ENCODE results near the gene RAPGEF3.

RAPGEF3 gene

DNA sequence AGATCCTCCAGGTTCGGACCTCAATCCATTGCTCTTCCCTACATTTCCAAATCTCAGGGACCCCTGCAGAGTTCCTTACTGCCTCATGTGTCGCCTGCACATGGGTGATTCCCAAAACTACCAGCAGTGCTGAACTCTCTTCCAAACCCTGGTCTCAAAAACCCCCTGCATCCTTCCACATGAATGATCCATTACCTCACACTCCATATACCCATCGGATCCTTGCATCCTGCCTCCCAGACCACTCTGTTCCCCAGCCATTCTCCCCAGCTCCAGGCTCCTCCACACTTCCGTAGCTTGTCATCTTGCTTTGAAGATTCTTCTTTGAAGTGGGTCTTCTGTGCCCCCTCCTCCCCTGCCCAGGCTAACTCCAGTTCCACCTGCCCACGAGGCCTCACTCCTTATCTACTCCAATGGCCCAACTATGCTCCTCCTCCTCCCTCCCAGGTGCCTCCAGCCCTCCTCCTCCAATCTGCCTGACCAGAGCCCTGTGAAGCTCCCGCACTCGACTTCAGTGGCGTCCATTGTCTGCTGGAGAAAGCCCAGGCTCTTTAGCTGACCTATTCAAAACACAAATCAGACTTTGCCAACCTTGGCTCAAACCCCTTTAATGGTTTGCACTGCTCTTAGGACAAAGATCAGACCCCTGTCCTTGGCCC, 13.8 kb downstream of the RAPGEF3 start:
- no peak overlapping the region for H3K4me3 ChIP-seq (ENCODE audit: low read depth, low read length)

DNA sequence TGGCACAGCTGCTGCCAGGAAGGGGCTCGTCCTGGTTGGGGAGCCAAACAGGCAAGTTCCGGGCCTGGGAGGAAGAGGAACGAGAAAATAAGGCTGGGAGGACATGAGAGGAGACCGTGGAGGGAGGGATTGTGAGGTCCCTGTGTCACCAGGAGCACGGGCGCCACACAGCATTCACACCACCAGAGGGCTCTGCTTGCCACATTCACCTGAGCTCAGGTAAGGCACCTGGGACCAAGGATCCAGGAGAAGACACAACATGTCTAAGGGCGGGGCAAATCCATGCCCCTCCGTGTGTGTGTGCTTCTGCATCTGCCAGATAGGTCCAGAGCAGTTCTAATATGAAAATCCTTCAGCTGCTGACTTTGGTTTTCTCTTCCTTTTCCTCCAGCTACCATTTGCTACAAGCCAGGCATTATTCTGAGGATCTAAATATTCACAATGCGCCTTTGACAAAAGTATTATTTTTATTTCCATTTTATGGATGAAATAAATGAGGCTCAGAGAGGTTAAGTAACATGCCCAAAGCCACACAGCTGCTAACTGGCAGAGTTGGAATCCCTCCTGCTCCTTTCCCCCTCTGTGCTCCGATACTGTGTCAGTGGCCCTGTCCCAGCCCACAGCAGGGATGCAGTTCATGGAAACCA, 14.6 kb downstream of the RAPGEF3 start:
- H3K4me3 ChIP-seq (ENCODE audit: low read depth, low read length), result no peak overlapping the region

DNA sequence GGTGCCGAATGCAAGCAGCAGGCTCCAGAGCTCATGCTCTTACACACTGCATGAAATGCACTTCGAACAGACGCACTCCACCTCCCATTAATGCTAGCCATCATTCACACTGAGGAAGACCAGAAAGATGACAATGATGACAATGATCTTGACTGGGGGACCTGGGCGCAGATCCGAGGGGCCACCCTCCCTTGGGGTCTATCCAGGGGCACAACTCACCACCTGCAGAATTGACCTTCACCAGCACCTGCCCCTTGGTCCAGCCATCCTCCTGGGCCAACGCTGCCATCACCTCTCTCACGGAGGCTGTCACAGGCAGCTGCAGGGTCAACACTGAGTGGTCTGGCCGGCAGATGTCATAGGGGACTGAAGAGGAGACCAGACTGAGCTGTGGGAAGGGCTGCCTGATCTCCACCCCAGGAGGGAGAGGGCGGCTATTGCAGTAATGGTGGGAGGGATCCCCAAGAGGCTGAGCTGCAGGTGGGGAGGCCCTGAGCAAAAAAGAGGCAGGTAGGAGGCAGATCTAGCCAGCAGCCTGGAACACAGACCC, 15.3 kb downstream of the RAPGEF3 start:
- no peak overlapping the region for H3K4me3 ChIP-seq (ENCODE audit: low read depth, low read length)

DNA sequence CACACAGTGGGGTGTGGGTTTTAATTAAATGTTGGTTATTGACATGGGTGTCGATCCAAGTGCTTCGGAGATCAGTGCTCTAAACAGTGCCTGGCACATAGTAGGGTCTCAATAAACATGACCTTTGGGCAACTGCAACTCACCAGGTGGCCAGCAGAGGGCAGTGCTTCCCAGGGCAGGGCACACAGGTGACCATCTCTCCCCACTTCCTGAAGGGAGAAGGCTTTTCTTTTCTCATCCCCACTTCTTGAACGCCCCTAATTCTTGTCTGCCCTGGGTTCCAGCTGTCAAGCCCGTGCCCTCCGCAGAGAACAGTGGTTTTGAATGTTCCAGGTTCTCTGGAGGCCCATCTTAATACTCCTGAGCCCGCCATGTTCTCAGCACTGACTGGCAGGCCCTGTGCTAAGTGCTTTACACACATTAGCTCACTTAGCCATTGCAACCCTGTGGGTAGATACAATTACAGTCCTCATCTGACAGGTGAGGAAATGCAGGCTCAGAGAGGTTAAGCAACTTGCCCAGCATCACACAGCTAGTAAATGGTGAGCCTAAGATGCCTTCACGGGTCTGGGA, 16.3 kb downstream of the RAPGEF3 start:
- no peak overlapping the region for H3K4me3 ChIP-seq (ENCODE audit: low read depth, low read length)

DNA sequence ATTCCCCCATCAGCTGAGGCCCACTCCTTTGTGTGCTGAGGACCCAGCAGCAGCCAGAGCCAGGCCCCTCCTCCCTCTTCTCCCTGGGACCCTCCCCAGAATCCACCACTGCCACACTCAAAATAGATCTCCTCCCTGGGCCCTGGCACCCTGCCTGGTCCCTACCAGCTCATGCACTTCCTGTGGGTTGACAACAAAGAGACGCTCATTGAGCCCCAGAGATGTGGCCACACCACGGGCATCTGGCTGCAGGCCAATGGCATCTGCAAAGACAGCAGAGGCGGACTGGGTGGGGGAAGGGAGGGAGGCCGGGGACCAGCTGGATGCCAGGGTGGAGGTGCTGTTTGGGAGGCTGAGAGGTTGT, 17.4 kb downstream of the RAPGEF3 start:
- H3K4me3 ChIP-seq (ENCODE audit: low read depth, low read length), result no peak overlapping the region

DNA sequence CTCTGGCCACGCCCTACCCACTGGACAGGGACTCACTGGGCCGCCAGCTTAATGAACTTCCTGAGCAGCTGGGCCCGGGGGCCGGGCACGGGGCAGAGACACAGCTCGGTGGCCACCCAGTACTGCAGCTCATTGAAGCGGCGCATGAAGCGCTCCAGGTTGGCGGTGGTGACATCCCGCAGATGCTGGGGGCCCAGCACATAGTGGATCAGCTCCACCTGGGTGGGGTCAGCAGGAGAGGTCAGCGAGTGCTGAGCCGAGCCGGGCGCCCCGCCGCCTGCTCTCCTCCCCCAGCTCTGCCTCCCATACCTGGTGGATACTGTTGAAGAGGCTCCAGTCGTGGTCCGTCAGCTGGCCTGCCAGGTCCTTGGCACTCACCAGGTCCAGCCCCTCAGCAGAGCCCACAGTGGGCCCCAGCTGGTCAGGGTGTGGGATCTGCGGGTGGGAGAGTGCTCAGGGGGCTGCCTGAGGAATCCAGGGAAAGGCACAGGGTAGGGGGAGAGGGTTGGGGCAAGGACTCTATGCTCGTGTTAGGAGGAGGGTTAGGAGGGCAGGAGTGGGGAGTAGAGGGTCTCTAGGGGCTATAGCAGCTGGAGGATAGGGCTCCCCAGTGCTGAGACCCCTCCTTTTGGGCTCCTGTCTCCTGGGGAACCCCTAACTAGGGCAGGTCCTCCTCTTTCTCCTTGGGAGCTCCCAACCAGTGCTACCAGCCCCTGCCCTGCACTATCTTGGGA, 17.9 kb downstream of the RAPGEF3 start:
- no peak overlapping the region for H3K4me3 ChIP-seq (ENCODE audit: low read depth, low read length)

DNA sequence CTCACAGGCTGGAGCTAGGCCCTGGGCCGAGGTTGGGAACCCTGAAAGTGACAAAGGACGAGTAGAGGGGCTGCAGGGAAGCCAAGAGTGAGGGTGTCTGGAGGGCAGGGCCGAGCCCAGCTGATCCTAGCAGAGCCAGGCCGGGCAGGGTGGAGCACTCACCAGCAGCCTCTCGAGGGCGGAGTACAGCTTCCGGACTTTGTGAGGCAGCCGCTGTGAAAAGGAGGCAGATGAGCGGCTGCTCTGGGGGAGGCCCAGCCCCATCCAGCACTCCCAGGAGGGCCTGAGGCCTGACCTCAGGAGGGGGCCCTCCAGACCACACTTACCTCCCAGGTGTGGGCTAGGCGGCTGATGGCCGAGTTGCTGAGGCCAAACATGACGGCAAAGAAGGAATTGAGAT, 18.7 kb downstream of the RAPGEF3 start:
- H3K4me3 ChIP-seq (ENCODE audit: low read depth, low read length), result no peak overlapping the region

DNA sequence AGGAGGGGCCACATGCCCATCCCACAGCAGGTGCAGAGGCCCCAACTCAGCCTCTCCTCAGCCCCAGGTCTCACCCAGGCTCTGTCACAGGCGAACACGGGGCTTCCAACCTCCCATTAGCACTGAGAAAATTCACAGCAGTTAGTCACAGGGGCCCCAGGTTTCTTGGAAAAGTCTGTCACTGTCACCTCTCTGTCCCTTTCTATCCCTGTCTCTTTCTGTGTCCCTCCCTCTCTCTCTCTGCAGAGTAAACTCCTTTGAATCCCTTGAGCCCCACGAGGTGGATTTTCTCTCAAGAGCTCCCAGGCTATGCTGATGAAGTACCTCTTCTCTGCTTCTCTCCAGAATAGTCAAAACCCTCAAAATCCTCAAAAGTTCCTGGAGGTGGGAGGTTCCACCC, 19.4 kb downstream of the RAPGEF3 start:
- no peak overlapping the region for H3K4me3 ChIP-seq (ENCODE audit: low read depth, low read length)

DNA sequence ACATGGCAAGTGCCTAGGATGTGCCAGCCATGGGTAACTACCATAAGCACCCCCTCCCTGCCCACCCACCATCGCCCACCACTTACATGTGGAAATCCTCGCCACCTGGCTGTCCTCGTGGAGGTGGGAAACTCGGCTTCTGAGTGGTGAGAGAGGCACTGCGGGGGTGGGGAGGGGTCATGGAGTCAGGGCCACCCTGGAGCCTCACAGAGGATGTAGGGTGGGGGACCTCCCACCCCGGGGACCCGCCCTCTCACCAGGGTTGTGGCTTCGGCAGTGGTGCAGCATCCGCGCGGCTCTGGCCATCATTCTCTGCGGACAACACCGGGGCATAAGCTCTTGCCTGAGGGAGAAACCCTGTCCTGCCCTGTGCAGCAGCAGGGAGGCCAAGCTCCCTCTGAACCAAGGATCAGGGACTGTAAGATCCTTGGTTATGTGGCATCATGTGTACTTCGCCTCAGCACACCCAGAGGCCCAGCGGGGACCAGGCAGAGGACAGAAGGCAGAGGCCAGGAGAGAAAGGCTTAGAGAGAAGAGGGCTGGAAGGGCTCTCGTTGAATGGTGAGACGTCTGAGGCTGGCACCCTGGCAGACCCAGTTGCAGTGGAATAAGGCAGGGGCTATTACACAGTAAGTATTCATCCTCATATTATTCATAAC, 20.6 kb downstream of the RAPGEF3 start:
- no peak overlapping the region for H3K4me3 ChIP-seq (ENCODE audit: low read depth, low read length)

DNA sequence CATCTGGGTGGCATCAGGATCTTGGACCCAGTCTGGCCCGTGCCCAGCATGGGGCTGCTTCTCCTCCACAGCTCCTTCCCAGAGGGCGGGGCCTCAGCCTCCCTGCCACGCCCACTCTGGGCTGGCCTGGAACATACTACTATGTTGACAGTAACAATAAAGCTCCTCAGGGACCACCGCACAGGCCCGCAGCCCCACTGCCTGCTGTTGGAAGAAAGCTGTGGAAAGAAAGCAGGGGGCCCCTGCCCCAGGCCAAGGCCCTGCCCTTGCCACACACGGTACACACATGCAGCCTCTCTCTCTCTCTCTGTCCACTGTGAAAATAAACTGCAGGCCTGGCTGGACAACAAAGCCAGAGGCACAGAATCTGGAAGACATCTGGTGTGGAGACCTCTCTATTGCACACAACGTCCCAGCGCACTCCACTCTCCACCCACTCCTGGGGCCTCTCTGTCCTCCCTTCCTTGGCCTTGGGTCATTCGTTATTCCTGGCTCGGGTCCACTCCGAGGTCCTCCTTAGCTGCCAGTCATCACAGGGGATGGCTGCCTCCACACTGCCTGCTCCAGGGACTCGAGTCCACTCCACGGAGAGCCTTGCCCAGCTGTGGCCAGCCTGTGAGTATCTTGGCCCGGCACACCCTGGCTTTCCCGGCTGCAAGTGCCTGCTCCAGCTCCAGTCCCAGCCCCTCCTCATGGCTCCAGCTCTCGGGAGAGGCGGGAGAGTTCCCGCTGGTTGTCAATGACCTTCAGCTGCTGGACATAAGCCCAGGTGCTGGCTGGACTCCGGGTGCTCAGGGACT, 21.6 kb downstream of the RAPGEF3 start:
- H3K4me3 ChIP-seq (ENCODE audit: low read depth, low read length), result no peak overlapping the region

DNA sequence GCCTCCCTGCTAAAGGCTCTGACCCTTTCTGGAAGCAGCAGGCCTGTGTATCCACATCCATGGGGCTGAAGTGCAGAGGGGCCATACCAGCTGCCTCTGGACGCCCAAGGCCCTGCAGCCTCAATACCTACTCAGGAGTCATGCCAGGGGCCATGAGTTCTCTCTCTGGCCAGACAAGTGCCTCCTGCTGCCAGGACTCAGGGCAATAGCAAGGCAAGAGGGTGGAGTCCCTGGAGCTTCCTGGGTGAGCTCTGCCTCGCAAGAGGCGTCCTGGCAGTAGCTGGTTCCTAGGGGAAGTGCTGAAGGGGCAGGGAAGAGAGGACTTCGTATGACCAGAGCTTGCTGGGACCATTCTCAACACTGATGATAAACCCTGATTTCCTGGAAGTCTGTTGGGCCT, 22.5 kb downstream of the RAPGEF3 start:
- no peak overlapping the region for H3K4me3 ChIP-seq (ENCODE audit: low read depth, low read length)

DNA sequence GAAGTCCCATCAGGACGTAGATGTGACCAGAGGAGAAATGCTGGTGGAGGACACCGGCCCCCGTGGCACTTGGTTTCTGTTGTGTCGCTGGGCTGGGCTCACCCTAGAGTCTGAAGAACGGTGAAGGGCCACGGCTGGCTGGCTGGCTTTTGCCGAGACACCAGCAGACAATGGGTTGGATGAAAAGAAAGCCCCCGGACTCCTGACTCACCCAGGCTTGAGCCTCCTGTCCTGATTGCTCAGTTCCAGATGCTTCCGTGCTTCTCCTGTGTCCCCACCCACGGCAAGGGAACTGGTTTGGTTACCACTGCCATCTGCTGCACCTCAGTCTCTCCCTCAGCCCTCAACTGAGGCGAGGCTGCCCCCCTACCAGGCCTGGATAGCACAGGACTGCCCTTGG, 23.0 kb downstream of the RAPGEF3 start:
- H3K4me3 ChIP-seq (ENCODE audit: low read depth, low read length), result no peak overlapping the region

DNA sequence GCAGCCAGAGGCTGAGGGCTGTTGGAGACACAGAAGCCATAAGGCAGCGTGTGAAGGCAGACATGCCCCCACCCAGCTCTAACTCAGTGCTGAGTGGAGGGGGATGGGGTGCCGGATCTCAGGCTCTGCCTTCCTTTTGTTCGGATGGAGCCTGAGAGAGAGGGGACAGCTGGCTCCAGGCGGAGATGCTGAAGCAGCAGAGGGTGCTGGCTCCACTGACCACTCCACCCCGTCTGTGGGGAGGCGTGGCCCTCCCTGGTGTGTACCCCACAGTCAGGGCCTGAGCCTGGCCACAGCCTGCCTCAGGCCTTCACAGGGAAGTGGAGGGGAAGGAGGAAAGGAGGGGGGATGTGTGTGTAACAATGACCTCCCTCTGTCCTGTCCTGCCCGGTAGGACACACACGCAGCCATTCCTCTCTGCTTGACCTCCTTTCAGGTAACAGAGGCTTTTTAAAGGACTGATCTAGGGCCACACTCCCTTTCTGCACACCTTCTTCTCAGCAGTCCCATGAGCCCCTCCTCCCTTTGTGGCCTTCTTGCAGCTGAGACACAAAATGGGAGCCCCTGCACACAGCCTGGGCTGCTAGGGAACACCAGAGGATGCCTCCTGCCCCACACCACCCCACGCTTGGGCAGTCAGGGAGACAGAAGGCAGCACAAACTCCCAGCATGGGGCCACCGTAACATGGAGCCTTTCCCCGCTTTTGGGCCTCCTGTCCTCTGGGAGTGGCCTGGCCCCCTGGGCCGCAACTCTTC, 23.8 kb downstream of the RAPGEF3 start:
- H3K4me3 ChIP-seq (ENCODE audit: low read depth, low read length), result no peak overlapping the region

DNA sequence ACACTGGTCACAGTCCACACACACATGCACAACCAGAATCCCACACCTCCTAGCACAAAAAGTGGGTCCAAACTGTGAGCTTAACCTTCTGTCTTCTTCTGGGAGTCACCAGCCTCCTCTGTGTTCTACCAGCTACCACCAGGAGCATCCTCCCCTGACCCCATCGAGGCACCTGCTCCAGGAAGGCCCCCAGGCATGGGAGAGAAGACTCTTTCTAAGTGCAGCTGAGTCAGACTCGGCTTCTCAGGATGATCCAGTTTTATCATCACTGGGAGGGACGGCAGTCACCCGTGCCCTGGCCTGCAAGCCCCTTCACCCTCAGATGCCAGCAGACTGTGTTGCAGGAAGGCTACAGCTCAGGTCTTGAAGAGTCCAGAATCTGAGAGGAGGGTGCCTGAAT, 25.5 kb downstream of the RAPGEF3 start:
- H3K4me3 ChIP-seq (ENCODE audit: low read depth, low read length), result no peak overlapping the region

DNA sequence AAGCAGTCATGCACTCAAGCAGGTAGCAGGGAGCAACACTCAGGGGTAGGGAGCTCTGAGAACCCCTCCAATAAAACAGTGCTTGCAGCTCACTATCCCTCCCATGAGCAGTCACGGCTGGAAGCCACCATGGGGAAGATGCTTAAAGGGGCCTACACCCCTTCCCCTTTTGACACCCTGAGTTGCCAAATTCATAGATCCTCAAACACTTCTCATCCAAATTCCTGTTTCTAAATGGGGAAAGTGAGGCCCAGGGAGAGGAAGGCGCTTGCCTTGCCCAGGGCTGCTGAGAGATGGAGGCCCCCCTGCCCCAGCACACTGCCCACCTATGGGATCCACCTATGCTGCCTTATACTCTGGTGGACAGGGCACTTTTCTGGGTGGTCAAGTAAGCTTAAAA, 26.2 kb downstream of the RAPGEF3 start:
- no peak overlapping the region for H3K4me3 ChIP-seq (ENCODE audit: low read depth, low read length)

DNA sequence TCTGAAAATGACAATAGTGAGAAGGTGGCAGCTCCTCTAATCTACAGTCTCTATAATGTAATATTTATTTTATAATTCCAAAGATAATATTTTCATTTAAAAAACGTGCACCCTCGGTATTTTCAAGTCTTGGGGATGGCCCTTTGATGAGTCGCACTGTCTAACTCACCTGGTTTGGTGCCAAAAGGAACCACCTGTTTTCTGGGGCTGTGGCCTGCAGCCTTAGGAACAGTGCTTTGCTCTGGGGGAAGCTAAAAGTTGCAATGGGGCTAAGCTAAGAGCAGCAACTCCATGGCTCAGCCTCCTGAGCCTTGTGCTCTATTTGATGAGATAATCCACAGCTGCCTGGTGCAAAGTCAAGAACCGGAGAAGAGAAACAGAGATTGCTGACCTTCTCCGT, 27.0 kb downstream of the RAPGEF3 start:
- no peak overlapping the region for H3K4me3 ChIP-seq (ENCODE audit: low read depth, low read length)

DNA sequence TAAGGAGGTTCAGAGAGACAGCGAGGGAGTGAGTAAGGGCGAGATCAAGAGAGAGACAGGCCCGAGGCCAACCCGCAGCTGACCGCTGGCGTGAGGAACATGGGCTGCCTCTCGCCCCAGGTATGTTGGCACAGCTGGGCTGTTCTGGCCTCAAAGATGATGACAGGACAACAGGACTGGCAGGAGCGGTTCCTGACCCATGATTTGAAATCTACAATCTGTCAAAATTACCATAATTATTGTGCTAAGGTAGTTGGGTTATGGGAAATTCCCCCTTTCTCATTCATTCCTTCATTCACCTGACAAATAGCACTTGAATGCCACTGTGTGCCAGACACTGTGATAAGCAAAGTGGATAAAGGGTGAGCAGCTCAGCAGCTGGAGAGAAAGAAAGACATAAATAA, 28.3 kb downstream of the RAPGEF3 start:
- no peak overlapping the region for H3K4me3 ChIP-seq (ENCODE audit: low read depth, low read length)

DNA sequence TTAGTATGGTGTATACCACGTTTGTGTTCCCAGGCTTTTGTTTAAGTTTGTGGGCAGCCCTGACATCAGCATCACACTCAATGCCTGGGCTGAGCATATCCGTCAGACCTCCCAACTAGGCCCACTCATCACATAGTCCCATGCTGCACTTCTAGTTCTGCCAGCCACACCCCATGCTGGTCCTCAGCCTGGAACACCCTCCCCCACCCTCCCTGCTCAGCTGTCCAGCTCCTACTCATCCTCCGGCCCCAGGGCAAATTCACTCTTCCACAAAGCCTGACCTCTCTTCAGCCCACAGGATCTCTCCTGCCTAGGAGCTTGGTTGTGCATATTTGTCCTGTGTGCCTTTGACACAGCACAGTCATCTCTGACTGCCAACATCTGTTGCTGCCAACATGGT, 29.4 kb downstream of the RAPGEF3 start:
- no peak overlapping the region for H3K4me3 ChIP-seq (ENCODE audit: low read depth, low read length)

DNA sequence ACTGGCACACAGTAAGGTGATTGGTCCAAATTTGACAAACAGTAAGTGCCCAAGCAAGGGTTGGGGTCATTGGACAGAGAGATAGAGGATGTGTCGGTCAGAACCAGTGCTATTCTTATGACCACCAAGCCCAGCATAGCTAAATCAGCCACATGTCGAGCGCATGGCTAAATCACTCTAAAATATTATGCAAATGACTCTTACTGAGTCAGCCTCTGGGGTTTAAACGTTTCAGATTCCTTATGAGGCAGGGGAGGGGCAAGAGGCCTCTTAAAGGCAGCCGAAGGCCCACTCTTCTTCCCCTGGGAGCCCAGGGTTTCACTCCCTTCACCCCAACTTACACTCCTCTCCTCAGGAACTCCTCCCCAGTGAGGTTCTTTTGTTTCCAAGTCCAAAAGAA, 32.8 kb downstream of the RAPGEF3 start:
- no peak overlapping the region for H3K4me3 ChIP-seq (ENCODE audit: low read depth, low read length)
